Subcutaneous abdominal adipose tissue (tissue), 5 donors: ENCODE results near the gene TK1.

Experiments used
- H3K27ac ChIP-seq: one replicate; pipeline ENCODE4 v1.7.0; 2013; ENCODE audit warnings: low read depth, mild to moderate bottlenecking, inconsistent platforms, low read length, moderate library complexity
- H3K27me3 ChIP-seq, 5 donors: one replicate each; pipeline ENCODE4 v1.7.0; 2013; ENCODE audit warnings: low read length in 5 of 5, inconsistent platforms in 1 of 5; ENCODE audit not compliant: control insufficient read depth in 5 of 5, insufficient read depth in 4 of 5
- H3K36me3 ChIP-seq, 5 donors: one replicate each; pipeline ENCODE4 v1.7.0; 2013; ENCODE audit warnings: low read length in 5 of 5; ENCODE audit not compliant: control insufficient read depth in 5 of 5, insufficient read depth in 5 of 5
- H3K4me1 ChIP-seq, 5 donors: one replicate each; pipeline ENCODE4 v1.7.0; 2013; ENCODE audit warnings: low read length in 5 of 5, mild to moderate bottlenecking in 3 of 5, moderate library complexity in 1 of 5; ENCODE audit not compliant: control insufficient read depth in 5 of 5, insufficient read depth in 5 of 5
- H3K4me3 ChIP-seq, 5 donors: one replicate each; pipeline ENCODE4 v1.7.0; 2013; ENCODE audit warnings: low read length in 5 of 5, low read depth in 1 of 5
- H3K9ac ChIP-seq, 5 donors: one replicate each; pipeline ENCODE4 v1.7.0; 2013; ENCODE audit warnings: low read length in 5 of 5, mild to moderate bottlenecking in 4 of 5, moderate library complexity in 3 of 5
- H3K9me3 ChIP-seq, 5 donors: one replicate each; pipeline ENCODE4 v1.7.0; 2013; ENCODE audit warnings: low read length in 5 of 5; ENCODE audit not compliant: control insufficient read depth in 5 of 5
- donor health status: healthy.
- donor health status: healthy.
- donor health status: healthy.
- donor health status: healthy.
- donor health status: healthy.

The TK1 gene

DNA sequence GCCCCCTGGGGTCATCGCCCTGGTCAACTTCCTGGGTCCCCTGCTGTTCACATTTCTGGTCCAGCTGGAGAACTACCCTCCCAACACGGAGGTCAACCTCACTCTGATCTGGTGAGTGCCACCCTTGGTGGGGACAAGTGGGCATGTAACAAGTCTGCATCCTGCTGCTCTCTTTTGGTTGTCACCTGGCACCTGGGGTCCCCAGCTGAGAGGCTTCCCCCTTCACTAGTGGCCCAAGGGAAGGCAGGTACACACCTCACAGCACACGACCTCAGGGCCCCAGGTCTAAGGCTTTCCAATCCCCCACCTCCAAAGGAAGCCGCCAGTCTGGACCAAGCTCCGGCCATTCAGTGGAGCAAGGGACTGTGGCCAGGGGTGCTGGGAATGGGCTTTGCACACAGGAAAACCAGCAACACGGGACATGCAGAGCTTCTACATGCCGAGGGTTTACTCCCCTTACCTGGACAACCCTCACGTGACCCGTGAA lies 51.9 kb downstream of the TK1 start:
- no peak overlapping the region for H3K9ac ChIP-seq
- H3K4me3 ChIP-seq: no peak overlapping the region
- no peak overlapping the region for H3K27ac ChIP-seq
- H3K27me3 ChIP-seq: peaks cover 0 to 12% (median 0%) of the 10 kb centered on the region in 5 donors
- H3K36me3 ChIP-seq: peaks cover 0 to 6% (median 0%) of the 10 kb centered on the region in 5 donors
- H3K4me1 ChIP-seq: peaks cover 7 to 55% (median 36%) of the 10 kb centered on the region in 5 donors
- no peaks in the 10 kb centered on the region for H3K9me3 ChIP-seq

DNA sequence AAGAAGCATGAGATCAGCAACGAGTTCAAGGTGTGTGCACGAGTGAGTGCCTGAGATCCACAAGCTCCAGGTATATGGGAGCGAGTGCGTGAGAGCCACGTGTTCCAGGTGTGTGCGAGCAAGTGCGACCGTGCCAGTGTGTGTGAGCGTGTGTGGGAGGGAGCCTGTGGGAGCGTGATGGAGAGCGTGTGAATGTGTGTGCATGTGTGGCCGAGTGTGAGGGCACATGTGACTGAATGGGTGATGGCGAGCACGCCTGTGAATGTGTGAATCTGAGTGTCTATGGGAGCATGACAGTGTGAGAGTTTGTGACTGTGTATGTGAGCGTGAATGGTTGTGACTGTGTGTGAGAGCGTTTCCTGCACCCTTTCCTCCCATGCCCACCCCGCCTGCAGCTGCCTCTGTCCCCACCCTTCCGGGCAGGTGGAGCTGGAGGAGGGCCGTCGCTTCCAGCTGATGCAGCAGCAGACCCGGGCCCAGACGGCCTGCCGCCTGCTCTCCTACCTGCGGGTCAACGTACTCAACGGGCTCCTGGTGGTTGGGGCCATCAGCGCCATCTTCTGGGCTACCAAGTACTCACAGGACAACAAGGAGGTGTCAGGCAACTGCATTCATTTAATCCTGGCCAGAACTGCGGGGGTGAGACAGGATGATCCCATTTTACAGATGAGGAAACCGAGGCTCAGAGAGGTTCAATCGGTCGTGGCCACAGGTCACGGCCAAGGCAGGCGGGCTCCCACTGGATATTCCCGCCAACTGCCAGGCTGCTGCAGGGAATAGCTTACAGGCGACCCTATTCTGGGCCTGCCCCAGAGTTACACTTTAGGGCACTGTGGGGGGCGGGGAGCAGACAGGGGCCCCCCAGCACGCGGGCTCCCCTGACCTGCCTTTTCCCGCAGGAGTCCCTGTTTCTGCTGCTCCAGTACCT lies 52.6 kb downstream of the TK1 start:
- Histone ChIP-seq H3K36me3 (peaks cover 0 to 6% (median 0%) of the 10 kb centered on the region in 5 donors), H3K4me1 (peaks cover 7 to 62% (median 42%) of the 10 kb centered on the region in 5 donors), H3K27ac (no peak overlapping the region), H3K4me3 (peak overlapping the region in 2 of 5 donors; percentile 5 to 29), H3K27me3 (peaks cover 0 to 12% (median 0%) of the 10 kb centered on the region in 5 donors), H3K9me3 (no peaks in the 10 kb centered on the region), H3K9ac (no peak overlapping the region)

DNA sequence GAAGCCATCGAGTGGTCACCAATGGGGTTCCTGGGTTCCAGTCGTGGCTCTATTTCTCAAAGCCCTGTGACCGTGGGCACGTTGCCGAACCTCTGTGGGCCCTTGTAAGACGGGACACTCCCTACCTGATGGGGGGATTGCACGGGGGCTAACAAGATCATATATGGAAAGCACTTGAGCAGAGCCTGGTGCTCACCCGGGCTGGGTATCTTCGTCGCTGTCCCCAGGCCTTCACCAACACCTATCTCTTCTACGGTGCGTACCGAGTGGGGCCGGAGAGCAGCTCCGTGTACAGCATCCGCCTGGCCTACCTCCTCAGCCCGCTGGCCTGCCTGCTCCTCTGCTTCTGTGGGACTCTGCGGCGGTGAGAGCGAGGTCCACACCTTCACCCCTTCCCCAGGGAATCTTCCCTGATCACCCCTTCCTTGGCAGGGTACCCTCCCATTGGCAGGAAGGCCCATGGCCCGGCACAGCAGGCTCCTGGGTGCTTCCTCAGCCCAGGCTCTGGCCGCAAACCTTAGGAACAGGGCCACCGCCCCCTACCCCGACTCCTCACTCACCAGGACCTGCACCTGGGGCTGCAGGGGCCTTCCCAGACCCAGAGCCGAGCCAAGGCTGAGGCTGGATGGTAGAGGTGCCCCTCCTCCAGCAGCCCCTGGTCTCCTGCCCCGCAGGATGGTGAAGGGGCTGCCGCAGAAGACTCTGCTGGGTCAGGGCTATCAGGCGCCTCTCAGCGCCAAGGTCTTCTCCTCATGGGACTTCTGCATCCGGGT lies 53.5 kb downstream of the TK1 start:
- Histone ChIP-seq H3K27me3 (peaks cover 0 to 12% (median 0%) of the 10 kb centered on the region in 5 donors), H3K36me3 (peaks cover 0 to 6% (median 0%) of the 10 kb centered on the region in 5 donors), H3K27ac (no peak overlapping the region), H3K9ac (no peak overlapping the region), H3K9me3 (no peaks in the 10 kb centered on the region), H3K4me3 (no peak overlapping the region), H3K4me1 (peaks cover 7 to 63% (median 50%) of the 10 kb centered on the region in 5 donors)

DNA sequence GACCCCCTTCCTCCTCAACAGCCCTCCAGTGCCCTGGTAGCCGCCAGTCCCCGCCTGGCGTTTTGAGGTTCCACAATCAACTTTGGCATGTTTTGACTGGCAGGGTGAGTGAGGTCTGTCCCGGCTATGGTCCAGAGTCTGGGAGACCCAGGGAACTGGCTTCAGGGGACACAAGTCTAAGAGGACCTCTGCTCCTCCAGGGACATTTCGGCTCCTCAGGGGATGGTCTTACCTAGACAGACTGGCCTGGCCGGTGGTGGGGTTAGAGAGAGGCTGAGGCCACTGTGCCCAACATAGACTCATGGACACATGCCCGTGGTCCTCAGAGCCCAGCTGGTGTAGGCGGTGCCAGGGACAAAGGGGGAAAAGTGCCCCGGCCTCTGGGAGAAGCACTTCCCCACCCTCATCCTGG lies 54.1 kb downstream of the TK1 start:
- H3K9me3 ChIP-seq: no peaks in the 10 kb centered on the region
- H3K27ac ChIP-seq: no peak overlapping the region
- H3K4me3 ChIP-seq: peak overlapping the region in 1 of 5 donors; percentile 55
- peaks cover 0 to 12% (median 0%) of the 10 kb centered on the region in 5 donors for H3K27me3 ChIP-seq
- peaks cover 0 to 6% (median 0%) of the 10 kb centered on the region in 5 donors for H3K36me3 ChIP-seq
- H3K4me1 ChIP-seq: peaks cover 7 to 68% (median 54%) of the 10 kb centered on the region in 5 donors
- no peak overlapping the region for H3K9ac ChIP-seq

DNA sequence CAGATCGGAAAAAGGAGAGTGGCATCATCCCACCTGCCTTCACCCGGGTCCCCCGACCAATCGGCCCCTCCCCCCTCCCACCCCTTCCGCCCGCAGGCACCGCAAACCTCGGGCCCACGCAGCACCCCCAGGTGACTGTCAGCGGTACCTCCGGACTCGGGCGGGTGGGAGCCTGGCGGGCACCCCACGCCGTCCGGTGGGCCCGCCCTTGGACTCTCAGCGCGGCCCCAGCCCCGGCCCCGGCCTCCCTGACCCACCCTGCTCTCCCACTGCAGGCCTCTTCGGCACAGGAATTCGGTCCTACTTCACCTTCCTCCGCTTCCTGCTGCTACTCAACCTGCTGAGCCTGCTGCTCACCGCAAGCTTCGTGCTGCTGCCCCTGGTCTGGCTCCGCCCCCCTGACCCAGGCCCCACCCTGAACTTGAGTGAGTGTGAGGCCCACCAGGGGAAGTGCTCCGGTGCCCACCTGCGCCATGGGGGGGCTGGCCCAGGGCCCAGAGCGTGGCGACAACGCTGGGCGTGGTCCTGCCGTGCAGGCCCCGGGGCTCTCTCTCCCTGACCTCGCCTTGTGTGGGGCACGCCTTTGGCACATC lies 54.7 kb downstream of the TK1 start:
- Histone ChIP-seq H3K27me3 (peaks cover 0 to 12% (median 0%) of the 10 kb centered on the region in 5 donors), H3K4me1 (peaks cover 7 to 68% (median 60%) of the 10 kb centered on the region in 5 donors), H3K4me3 (peak overlapping the region in 2 of 5 donors; percentile 22 to 55), H3K36me3 (peaks cover 0 to 6% (median 0%) of the 10 kb centered on the region in 5 donors), H3K9me3 (no peaks in the 10 kb centered on the region), H3K27ac (no peak overlapping the region), H3K9ac (no peak overlapping the region)

DNA sequence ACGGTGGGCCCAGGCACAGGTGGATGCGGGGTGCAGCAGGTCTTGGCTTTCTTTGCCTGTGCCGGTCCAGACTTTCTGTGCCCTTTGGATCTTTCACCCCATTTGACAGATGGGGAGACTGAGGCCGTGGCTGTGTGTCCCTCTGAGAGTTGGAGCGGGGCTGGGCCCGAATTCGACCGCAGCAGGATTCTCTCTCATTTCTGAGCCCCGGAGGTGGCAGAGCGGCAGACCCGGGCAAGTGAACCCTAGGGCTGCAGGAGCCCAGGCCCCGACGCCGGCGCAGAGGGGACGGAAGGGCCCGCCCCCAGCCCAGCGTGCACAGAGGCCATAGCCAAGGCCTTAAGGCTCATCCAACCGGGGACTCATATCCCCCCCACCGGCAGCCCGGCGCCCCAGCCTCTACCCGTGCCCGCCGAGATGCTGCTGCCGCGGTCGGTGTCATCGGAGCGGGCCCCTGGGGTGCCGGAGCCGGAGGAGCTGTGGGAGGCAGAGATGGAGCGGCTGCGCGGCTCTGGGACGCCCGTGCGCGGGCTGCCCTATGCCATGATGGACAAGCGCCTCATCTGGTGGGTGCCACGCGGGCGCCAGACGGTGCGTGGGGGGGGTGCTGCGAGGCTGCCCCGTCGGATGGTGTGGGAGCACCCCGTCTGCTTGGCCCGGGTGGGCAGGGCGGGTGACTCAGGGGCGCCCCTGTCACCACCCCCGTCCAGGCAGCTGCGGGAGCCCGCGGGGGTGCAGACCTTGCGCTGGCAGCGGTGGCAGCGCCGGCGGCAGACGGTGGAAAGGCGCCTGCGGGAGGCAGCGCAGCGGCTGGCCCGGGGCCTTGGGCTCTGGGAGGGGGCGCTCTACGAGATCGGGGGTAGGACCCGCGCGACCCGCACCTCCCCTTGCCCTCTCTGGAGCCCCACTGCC lies 55.4 kb downstream of the TK1 start:
- H3K27me3 ChIP-seq: peaks cover 0 to 12% (median 0%) of the 10 kb centered on the region in 5 donors

DNA sequence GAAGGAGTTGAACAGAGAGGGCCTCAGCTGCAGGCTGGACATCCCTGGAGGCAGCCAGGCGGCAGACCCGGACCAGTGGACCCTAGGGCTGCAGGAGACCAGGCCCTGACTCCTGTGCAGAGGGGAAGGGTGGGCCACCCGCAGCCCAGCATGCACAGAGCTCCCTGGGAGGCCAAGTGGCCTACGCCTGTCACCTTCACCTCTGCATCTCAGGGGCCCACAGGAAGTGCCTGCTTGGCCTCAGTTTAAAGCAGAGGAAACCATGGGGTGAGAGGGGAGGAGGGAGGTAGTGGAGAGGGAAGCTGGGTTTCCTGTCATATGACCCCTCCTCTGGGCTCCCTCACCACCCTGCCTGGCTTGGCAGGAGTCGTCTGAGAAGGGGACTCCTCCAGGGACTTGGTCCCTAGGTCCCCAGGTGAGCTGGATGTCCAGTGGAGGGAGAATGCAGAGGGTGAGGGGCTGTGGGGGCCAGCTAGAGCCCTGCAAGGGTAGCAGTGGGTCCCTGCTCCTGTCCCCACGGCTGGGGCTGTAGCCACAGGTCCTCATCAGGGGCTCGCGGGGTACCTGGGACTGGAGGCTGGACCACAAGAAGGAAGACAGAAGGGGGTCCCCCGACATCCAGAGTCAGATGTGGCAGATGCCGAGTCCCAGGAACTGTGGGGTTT lies 56.3 kb downstream of the TK1 start, which contains the start of gene TMC8:
TSS of gene TMC8 (plus strand) at position 335 of the 665 bp plus-strand sequence. CDS start 818 bp downstream, outside the sequence.
- Histone ChIP-seq H3K4me3 (peak within 1 kb of the TSS; percentile 3 to 55 (median 25)), H3K9me3 (no peaks in the 10 kb centered on the region), H3K27ac (peak within 1 kb of the TSS; percentile 46), H3K9ac (no peak within 1 kb of the TSS), H3K36me3 (peaks cover 0 to 13% (median 0%) of the 10 kb centered on the region in 5 donors), H3K27me3 (peaks cover 0 to 12% (median 0%) of the 10 kb centered on the region in 5 donors), H3K4me1 (peaks cover 12 to 84% (median 74%) of the 10 kb centered on the region in 5 donors)

More for the DNA sequence above, 55.4 kb downstream of the TK1 start:
- no peak overlapping the region for H3K9ac ChIP-seq
- peaks cover 10 to 75% (median 66%) of the 10 kb centered on the region in 5 donors for H3K4me1 ChIP-seq
- peaks cover 0 to 6% (median 0%) of the 10 kb centered on the region in 5 donors for H3K36me3 ChIP-seq
- no peaks in the 10 kb centered on the region for H3K9me3 ChIP-seq
- no peak overlapping the region for H3K27ac ChIP-seq
- H3K4me3 ChIP-seq: peak overlapping the region in 4 of 5 donors; percentile 3 to 55 (median 28)

DNA sequence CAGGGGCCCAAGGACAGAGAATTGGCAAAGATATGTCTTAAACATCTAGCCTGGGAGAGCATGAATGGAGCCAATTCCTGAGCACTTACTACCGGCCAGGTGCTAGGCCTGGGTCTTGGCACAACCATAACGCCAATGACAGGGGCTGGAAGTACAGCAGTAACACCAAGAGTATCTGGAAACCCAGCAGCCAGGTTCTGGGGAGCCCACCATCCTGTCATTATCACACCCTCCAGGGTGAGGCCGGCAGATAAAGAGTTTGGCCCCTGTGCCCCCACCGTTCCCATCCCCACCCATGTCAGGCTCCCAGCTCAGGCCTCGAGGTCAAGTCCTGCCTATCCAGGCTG lies 56.8 kb downstream of the TK1 start:
- no peak overlapping the region for H3K9ac ChIP-seq
- H3K9me3 ChIP-seq: no peaks in the 10 kb centered on the region
- peaks cover 0 to 12% (median 0%) of the 10 kb centered on the region in 5 donors for H3K27me3 ChIP-seq
- H3K4me1 ChIP-seq: peaks cover 12 to 89% (median 79%) of the 10 kb centered on the region in 5 donors
- H3K36me3 ChIP-seq: peaks cover 0 to 15% (median 4%) of the 10 kb centered on the region in 5 donors
- peak overlapping the region in 1 of 5 donors; percentile 55 for H3K4me3 ChIP-seq
- peak overlapping the region; percentile 46 for H3K27ac ChIP-seq
